T1000 (cell line): ENCODE results near the gene LPP.

Source experiments
- DNase-seq: peaks from one replicate; lab custom pipeline; 2025; ENCODE audit warnings: mixed read lengths; lab: John Stamatoyannopoulos, UW

Gene LPP

DNA sequence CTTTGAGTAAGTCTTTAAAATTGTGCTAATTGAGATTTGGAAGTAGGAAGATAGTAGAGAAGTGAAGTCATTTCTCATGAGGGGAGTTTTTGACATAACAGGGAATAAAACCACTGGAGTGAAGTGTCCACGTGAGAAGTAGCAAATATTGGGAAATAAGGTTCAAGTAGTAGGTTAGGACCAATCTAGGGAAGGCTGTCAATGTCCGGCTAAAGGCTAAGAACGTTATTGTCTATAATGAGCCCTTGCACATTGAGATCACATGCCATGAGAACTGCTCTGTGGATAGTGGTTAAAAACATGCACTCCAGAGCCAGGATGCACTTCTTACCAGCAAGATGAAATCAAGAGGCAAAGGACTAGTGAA lies 557.9 kb downstream of the LPP start:
- no peak for DNase-seq

DNA sequence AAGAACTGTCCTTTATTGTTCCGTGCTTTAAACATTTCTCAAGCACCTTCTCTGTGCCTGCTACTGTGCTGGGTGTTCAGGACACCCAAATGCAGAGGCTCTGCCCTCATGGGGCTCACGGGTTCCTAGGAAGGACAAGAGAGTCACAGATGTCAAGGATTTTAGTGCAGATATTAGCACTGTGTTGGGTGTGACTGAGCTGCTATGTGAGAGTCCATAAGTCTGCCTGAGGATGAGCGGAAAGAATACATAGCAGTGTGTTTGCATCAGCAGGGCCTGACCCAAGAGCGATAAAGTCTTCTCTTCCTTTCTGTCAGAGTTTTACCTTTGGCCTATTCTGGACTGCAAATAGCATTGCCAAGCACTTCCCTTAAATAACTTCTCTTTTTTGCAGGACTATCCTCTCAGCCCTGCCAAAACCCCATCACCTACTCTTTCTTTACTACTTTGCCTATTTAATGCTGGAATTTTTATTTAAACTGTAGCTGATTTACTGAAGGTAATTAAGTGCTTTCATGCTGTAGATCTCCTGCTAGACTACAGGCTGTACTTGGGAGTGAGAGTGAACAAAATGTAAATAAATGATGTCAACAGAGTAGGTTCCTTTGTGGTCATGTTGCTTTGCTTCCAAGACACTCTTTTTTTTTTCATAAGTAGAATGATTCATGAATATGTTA lies 558.4 kb downstream of the LPP start:
- DNase-seq: no peak

DNA sequence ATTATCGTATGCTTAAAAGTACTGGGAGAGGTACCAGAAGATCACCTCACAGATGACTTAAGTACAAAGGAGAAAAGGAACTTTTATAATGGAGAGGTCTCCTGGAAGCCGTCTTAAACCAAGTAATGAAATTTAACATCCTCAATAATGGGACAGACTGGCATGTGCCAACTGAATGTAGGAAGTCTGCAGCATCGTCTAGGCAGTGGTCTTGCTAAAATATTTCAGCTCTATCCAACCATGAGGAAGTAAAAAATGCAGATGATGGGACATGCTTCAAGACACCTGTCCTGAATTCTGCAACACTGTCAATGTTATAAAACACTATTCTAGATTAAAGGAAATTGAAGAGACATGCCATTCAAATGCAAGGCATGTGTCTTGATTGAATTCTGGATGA lies 559.0 kb downstream of the LPP start:
- no peak for DNase-seq

DNA sequence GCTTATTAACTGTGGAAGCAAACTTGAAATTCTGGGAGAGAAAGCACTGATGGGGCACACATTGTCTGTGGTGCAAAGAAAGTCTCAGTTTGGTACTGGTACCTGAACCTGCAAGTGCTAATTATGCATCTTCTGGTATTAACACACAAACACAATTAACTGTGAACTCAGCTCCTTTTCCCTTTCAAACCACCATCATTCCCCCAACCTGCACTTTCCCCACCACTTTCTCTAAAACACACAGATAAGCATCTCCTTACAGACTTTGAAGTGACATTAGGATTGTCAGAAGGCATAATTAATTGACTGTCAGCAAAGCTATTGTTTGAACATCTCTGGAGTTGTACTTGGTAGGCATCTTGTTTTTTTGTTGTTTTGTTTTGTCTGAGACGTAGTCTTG lies 565.6 kb downstream of the LPP start:
- no peak for DNase-seq

DNA sequence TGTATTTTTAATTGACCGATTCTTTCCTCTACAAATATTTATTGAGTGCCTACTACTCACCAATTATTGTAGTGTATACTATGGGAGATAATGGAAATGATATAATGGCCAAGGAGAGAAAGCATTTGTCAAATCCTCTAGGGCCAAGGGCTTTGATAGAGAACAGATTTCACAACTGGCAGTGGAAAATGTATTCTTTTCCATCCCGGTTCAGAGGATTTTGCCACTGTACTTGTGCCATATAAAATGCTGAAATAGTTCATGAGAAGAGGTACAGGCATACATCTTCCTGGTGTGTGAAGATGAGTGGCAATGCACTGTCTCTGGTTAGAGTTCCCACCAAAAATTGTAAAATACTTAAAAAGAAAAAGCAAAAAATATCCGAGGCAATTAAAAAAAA lies 566.3 kb downstream of the LPP start:
- no peak for DNase-seq

DNA sequence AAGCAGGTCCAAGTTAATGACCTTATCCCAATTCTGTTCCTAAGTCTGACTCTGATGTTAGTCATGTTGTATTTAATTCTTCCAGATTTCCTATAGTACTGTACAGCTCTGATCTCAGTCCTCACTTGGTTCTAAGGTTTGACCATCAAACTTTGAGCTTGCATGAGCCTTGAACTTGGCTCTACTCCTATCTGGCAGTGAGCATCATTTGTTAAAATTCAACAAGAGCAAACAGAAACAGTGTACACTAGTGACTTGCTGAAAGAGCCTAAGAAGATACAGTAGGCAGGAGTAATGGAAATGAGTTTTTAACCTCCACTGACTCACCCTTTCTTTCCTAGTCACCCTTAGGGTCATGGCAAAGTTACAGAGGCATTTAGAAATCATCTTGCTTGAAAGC lies 566.7 kb downstream of the LPP start:
- DNase-seq: no peak

DNA sequence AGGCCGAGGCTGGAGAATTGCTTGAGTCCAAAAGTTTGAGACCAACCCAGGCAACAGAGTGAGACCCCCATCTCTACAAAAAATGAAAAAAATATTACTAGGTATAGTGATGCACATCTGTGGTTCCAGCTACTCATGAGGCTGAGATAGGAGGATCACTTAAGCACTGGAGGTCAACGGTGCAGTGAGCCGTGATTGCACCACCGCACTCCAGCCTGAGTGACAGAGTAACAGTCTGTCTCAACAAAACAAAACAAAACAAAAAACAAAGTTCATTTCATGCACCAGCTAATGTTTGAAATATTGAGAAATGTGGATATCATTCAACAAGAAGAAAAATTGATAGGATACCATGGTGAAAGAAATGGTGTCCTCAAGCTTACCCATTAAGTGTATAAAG lies 567.4 kb downstream of the LPP start:
- no peak for DNase-seq

DNA sequence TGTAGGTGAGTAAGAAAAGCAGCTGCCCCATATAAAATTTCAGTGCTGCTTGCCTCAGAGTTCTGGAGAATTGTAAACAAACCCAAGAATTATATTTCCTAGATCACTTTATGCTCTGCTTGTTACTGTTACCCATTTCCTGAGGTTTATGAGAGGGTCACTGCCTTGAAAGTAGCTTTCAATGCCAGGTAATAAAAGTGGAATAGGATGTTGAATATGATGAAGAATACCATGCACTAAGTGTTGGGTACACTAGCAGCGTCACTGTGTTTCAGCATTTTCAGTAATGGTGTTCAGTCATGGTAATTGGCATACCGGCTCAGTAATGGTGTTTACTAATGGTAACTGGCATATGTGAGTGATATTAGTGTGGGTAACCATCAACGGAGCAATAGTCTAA lies 568.0 kb downstream of the LPP start:
- DNase-seq: no peak

DNA sequence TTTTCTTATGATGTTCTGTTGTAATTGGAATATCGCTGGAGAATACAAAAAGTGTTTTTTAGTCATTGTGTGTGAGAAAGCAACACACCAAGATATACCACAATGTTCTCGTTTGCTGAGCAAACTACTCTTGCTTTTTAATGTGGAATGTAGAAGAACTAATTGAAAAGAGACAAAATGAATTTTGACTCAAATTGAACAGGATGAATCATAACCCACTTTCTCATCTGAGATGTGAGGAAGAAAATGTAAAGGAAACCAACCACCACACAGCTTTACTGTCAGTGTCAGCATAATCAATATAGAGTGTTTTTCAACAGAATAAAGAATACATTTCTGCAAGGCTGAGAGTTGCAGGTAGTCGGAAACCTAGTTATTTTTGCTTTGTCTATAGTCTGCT lies 569.0 kb downstream of the LPP start:
- no peak for DNase-seq

DNA sequence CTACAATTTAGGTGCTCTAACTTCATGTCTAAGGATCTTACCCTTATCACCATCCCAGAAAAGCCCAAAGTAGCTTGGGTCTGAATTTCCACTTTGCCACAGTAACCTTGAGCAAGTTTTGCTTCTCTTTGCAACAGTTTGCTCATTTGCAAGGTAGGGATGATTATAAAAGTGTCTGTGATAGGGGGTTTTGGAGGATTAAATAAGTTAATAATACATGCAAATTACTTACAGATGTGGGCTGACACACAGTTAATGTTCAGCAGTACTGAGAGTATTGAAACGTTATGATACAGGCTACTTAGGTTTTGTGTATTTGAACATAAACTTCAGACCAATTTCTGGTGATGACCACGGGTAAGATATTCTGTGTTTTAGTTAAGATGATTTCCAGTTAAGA lies 573.1 kb downstream of the LPP start:
- no peak for DNase-seq

DNA sequence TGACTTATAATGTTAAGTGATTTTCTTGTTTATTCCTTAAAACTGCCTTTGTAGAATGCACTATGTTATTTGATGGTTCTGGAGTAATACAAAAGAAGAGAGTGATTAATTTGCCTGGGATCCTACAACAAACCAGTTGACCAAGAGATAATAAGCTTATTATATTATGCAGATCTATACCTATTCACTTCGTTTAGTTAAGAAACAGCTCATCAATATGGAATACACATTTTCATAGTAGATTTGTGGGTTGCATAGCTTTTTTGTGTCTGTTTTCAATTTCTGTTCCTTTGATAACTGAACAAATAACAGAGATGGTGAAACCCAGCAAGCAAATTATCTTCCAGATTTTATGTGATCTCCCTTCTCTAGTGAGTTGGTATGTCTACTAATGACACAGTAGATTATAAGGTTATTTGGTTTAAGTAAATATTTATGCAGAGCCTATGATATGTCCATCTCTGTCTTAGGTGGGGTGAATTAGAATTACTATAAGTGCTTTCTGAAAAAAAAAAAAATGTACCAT lies 574.5 kb downstream of the LPP start:
- DNase-seq: no peak

DNA sequence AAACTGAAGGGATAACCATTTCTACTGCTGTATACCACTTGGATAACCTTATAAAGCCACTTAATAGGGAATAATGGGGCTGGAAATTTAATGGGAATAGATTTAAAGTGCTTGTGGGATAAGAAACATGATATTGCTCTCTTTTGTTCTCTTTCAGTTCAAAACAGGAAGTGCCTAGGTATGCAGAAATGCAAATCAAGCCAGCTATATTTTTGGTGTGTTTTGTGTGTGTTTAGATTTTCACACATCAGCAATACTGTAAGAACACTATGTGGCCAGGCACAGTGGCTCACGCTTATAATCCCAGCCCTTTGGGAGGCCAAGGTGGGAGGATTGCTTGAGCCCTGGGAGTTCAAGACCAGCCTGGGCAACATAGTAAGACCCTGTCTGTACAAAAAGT lies 575.5 kb downstream of the LPP start:
- no peak for DNase-seq

DNA sequence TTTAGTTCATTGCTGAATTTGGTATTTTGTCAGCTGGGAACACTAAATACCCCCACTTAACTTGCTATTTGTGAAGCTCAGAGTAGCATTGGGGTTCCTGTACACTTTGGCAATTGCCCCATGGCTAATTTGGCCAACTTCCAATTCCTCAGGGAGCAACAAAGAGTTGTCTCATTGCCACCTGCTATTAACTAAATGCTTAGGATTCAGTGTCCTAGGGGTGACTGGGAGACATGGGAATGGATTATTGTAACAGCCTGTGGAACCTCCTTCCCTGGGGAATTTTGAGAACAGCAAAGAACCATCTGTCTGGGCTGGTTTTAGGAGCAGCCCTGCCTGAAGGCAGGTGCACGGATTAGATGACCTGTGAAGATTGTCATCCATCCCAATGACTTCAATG lies 580.4 kb downstream of the LPP start:
- peak; percentile 8 for DNase-seq

DNA sequence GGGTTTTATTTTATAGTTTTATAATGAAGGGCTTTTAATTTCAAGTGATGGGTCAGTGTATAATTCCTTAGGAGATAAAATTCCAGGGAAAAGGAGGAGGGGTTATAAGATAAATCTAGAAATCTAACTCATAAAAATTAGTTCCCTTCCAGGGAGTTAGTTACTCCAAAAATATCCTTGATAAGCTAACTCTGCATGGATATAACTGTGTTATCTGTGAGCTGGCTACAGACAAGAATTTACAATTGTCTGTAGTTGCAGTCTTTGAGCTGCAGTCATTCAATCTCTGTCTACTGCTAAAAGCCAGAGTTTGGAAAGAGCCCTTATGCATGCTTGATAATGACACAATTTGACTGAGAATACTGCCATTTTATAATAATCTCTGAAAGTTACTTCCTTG lies 585.6 kb downstream of the LPP start:
- DNase-seq: no peak

DNA sequence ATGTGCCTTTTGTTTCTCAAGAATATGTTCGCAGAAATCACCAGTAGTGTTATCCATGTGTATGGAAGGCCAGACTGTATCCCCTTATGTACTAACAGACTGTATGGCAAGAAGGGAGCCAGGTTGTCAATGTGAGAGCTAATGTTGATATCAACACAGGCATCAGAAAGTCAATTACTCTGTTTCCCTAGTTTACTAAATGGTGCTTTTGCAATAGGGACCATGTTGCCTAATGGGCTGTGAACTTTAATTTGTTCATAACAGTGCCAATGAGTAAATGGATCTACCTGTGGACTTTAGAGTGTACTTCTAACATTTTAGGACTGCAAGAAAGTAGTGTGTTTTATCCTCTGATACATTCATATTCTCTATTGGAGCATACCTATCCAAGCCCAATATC lies 586.1 kb downstream of the LPP start:
- no peak for DNase-seq

DNA sequence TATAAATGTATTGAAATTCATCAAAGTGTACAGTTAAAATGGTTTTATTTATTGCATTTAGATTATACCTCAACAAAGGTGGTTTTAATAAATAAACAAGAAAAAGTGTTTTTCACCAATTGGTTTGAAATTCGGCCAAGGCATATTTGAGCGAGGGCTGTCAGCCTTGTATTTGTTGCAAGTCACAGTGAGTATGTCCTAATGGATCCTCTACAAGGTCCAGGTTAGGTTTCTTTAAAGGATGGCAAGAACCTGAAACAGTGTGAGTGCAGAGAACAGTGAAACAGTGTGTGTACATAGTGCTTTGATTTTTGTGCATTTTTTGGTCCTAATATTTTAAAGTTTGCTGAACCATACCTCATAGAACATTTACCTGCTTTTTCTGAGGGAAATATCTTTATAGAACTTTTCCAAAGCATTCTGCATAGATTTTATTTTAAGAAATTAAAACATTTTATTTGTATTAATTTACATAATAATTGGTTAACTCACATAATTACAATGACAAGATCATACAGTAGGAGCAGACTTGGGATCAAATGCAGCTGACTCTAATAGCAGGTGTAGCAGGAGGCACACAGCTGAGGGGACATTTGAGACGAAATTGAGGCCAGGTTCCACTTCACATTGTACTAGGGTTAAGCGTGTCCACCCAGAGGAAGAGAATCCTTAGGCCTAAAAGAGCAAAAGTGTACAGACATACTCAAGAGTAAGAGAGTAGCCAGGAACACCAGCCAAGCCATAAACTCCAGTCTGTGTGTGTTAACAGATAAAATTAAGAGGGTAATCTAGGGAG lies 589.0 kb downstream of the LPP start:
- DNase-seq: no peak

DNA sequence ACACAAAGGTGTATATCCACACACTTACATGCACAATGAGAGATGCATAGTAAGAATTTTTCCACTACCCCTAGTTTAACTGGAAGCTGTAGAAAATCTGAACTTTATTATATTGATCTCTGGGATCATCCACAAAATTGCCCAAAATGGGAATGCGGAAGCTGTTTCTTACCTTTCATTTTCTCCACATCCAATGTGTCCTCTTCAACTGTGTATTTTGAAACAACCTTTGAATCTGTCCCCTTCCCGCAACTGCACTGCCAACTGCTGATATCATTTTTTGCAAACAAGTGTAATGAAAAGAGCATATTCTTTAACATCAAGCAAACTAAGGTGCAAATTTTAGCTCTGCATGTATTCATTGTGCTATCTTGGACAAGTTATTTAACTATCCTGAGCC lies 590.2 kb downstream of the LPP start:
- no peak for DNase-seq

DNA sequence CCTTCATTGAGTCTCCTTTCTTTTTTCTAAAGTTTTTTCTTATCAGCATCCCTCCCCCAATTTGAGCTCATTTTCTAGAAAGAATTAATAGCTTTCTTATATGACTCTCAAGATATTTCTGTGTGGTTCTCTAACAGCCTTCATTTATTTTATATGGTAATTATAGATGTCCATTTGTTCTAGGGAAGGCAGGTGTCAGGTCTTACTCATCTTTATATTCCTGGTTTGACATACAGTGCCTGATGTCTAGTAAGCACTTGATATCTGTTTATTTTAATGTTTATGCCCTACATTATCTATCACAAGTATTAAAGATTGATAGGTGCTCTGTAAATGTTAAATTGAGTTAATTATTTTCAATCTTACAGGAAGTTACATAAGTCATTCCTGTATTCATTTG lies 591.1 kb downstream of the LPP start:
- no peak for DNase-seq

DNA sequence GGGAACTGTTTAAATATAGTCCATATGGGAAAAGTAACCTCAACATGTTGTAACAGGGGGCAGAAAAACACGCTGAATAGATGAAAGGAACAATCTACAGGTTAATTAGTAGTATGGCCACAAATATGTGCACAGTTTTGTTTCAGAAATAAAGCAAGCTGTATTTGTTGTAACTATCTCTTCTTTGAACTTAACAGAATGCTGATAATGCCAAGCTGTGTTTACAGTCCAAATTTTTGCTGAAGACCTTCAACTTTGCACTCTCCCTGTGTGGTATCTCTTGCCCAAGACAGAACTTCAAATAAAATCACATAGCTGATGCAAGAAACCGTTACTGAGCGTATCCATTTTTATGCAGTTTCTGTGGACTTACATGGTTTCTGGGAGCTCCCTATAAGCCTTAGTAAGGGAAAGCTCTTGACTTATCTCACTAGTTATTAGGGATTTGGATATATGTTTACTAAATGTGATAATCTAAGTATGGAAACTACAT lies 592.4 kb downstream of the LPP start:
- no peak for DNase-seq

DNA sequence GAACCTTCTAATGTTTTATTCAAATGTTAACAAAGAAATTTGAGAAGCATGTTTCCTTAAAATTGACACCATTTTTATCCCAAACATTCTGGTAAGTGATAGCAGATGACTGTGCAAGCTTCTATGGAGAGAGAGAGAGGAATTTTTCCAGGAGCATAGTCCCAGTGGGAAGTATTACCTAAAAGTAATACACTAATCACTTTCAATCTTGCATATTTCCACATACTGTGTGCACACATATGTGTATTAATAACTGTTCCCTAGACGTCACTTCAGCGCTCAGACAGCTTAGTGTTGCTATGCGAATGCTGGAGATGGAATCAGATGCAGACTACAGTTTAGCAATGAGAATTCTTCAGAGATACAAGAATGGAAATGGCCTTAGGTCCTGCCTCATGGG lies 593.5 kb downstream of the LPP start:
- DNase-seq: no peak

DNA sequence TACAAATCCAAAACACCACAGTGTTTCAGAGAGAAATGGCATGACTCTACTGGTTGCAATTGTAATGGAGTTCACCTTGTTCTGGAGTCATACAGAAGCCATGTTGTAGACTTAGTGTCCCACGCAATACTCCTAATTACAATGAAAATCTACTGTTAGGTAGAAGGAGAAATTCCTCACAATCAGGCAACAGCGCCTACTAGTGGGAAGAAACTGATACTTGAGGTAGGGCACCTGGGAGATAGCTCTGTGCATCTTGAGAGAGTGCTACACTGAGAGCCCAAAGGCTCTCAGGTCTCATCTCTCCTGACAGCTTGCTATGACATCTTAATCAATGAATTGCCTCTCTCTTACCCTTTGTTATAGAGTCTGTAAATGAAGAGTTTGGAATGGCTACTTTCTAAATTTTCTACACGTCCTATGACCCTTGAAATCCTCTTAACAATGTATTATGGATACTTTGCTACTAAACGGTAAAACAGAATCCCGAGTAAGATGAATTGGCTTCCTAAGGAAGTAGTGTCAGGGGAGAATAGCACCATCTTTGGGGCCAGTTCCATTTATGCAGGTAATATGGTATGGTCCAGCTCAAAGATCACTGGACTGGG lies 595.2 kb downstream of the LPP start:
- DNase-seq: no peak

DNA sequence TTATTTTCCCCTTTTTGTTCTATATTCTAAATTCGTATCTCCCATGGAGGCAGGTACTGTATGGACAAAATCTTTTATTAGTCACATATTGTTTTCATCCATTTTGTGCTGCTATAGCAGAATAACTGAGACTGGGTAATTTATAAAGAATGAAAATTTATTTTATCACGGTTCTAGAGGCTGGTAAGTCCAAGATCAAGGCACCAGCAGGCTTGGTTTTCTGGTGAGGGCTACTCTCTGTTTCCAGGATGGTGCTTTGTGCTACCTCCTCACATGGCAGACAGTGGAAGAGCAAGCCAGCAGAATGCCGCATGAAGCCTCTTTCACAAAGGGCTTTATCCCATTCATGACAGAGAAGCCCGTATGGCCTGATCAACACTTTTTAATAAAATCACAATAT lies 595.9 kb downstream of the LPP start:
- DNase-seq: no peak

DNA sequence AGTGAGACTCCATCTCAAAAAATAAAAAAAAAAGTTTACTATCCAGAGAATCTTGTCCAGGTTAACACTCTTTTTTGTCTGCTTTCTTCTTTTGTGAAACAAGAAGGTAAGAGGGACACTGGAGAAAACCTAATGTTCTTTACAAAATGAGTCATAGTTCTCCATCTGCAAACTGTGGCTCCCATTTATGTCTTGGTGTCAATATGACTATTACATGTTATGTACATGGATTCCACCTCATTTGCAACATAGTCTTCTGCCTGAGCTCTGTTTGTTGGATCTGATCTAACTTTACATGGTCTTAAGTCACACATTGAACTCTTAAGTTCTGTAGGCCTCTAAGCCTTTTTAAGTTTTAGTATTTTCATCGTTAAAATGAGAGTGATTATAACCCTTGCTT lies 596.7 kb downstream of the LPP start:
- DNase-seq: no peak
